HepG2 (cell line): ENCODE results near the gene GNAL. TPM values are rescaled to one million over a fixed set of nuclear protein-coding genes. Genes with fewer than 3 reads are reported as not detected.

Experiments
- HDAC2 ChIP-seq: sonication (generic); formaldehyde crosslinking; IDR thresholded peaks from 2 replicates; pipeline ENCODE4 v1.4.0; 2020; ENCODE audit warnings: missing genetic modification reagents
- KDM5A ChIP-seq: fragments of 200-600 bp; sonication (generic); IDR thresholded peaks from 2 replicates; pipeline ENCODE4 v1.7.0; 2018; ENCODE audit warnings: antibody characterized with exemption, mild to moderate bottlenecking, low read length, borderline replicate concordance
- SP5 ChIP-seq: IDR thresholded peaks from 2 replicates; pipeline ENCODE4 v1.6.1; 2016; ENCODE audit warnings: low read depth, borderline replicate concordance
- SRF ChIP-seq: IDR thresholded peaks from 2 replicates; pipeline ENCODE4 v1.6.1; 2011; ENCODE audit warnings: mild to moderate bottlenecking, low read depth, low read length, moderate library complexity
- ZNF563 ChIP-seq: sonication (generic); formaldehyde crosslinking; IDR thresholded peaks from 2 replicates; pipeline ENCODE4 v1.8.0; 2022; ENCODE audit warnings: mild to moderate bottlenecking, moderate library complexity, missing genetic modification reagents
- polyA plus RNA-seq, 8 experiments: library from polyadenylated mRNA; depleted of rRNA in 3 of 8; stranded (reverse) in 7 of 8; unstranded in 1 of 8; fragments of >200 nt; fragmentation: Illumina TruSeq in 4 of 8; extraction: Trizol in 4 of 8; gene quantifications; 2 replicates each; pipeline versions ENCODE4 v1.2.1 to v1.2.3, GENCODE V29; 2011 to 2016; ENCODE audit warnings: low read depth in 4 of 8, missing spikeins in 1 of 8, mixed read lengths in 1 of 8; ENCODE audit not compliant: insufficient read depth in 1 of 8
- total RNA-seq, 5 experiments: library from RNA; depleted of rRNA; stranded (reverse); fragments of >200 nt; fragmentation: Illumina TruSeq; extraction: Trizol; gene quantifications; 2 replicates each; pipeline ENCODE4 v1.2.3, GENCODE V29; 2016; ENCODE audit warnings: low read depth in 1 of 5
- TF ChIP-seq, protein P1 (sequence below): sonication (generic); formaldehyde crosslinking; IDR thresholded peaks from 2 replicates; pipeline ENCODE4 v1.4.0; 2020; ENCODE audit warnings: missing genetic modification reagents
- TF ChIP-seq, protein P2 (sequence below), 2 experiments: fragments of 450-650 bp in 1 of 2; sonication (generic) in 1 of 2; formaldehyde crosslinking in 1 of 2; IDR thresholded peaks; 2 replicates each; pipeline versions ENCODE4 v1.6.1 to v1.8.0; 2016 to 2022; ENCODE audit warnings: antibody characterized with exemption in 1 of 2, mild to moderate bottlenecking in 1 of 2, missing genetic modification reagents in 1 of 2
- TF ChIP-seq, protein P3 (sequence below): IDR thresholded peaks from 2 replicates; pipeline ENCODE4 v1.6.1; 2016; ENCODE audit warnings: missing compliant biosample characterization, missing genetic modification reagents, borderline replicate concordance
- TF ChIP-seq, protein P4 (sequence below): sonication (generic); formaldehyde crosslinking; IDR thresholded peaks from 2 replicates; pipeline ENCODE4 v1.8.0; 2022; ENCODE audit warnings: low read depth, missing genetic modification reagents
- TF ChIP-seq, protein P5 (sequence below): IDR thresholded peaks from 2 replicates; pipeline ENCODE4 v1.6.1; 2012; ENCODE audit warnings: low read length, improper control_type of control experiment
- TF ChIP-seq, protein P6 (sequence below): IDR thresholded peaks from 2 replicates; pipeline ENCODE4 v1.6.1; 2012; ENCODE audit warnings: inconsistent platforms

GNAL gene
- total and polyA plus RNA-seq, 2 of the 13 experiments (the other 11 are each of a cell fraction or from before 2014, with no cell fraction given): 0.87 to 1.4 TPM

DNA sequence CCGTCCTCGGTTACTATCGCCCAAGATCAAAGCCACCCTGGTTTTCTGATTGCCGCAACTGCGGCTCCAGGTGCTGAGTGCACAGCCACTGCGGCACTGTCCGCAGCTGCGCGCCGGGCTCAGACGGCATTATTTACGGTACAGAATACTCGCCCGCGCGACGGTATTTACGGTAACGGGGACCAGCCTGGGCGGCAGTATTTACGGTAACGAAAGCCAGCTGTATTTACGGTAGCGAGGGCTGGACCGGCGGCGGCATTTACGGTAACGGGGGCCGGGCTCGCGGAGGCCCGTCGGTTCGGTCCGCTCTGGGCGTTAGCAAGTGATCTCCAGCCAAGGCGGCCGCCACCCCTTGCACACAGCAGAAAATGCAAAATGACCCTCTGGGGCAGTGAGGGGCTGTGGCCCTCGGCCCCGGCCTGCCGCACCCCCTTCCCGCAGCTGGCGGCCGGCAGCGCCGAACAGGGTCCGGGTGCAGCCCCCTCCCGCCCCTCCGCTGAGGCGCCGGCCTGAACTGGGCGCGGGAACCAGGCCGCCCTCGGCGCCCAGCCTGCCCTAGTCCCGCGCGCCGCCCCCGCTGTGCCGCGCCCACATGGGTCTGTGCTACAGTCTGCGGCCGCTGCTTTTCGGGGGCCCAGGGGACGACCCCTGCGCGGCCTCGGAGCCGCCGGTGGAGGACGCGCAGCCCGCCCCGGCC, at the start of gene GNAL (continued):
- TF ChIP-seq, protein P1, sequence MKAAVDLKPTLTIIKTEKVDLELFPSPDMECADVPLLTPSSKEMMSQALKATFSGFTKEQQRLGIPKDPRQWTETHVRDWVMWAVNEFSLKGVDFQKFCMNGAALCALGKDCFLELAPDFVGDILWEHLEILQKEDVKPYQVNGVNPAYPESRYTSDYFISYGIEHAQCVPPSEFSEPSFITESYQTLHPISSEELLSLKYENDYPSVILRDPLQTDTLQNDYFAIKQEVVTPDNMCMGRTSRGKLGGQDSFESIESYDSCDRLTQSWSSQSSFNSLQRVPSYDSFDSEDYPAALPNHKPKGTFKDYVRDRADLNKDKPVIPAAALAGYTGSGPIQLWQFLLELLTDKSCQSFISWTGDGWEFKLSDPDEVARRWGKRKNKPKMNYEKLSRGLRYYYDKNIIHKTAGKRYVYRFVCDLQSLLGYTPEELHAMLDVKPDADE (CRISPR knock-in tag): no peak
- TF ChIP-seq HDAC2 (CRISPR knock-in tag) (0 out of 2 replicates have a peak, but pooled peaks have one; percentile 27), SRF (peak; percentile 94), SP5 (CRISPR knock-in tag) (no peak), KDM5A (no peak), ZNF563 (CRISPR knock-in tag) (no peak)
- TF ChIP-seq, protein P2, sequence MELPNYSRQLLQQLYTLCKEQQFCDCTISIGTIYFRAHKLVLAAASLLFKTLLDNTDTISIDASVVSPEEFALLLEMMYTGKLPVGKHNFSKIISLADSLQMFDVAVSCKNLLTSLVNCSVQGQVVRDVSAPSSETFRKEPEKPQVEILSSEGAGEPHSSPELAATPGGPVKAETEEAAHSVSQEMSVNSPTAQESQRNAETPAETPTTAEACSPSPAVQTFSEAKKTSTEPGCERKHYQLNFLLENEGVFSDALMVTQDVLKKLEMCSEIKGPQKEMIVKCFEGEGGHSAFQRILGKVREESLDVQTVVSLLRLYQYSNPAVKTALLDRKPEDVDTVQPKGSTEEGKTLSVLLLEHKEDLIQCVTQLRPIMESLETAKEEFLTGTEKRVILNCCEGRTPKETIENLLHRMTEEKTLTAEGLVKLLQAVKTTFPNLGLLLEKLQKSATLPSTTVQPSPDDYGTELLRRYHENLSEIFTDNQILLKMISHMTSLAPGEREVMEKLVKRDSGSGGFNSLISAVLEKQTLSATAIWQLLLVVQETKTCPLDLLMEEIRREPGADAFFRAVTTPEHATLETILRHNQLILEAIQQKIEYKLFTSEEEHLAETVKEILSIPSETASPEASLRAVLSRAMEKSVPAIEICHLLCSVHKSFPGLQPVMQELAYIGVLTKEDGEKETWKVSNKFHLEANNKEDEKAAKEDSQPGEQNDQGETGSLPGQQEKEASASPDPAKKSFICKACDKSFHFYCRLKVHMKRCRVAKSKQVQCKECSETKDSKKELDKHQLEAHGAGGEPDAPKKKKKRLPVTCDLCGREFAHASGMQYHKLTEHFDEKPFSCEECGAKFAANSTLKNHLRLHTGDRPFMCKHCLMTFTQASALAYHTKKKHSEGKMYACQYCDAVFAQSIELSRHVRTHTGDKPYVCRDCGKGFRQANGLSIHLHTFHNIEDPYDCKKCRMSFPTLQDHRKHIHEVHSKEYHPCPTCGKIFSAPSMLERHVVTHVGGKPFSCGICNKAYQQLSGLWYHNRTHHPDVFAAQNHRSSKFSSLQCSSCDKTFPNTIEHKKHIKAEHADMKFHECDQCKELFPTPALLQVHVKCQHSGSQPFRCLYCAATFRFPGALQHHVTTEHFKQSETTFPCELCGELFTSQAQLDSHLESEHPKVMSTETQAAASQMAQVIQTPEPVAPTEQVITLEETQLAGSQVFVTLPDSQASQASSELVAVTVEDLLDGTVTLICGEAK (IDR thresholded peaks at IDR 0.05): no peak
- TF ChIP-seq, protein P2 (CRISPR knock-in tag; IDR thresholded peaks at IDR 0.05): no peak
- TF ChIP-seq, protein P3, sequence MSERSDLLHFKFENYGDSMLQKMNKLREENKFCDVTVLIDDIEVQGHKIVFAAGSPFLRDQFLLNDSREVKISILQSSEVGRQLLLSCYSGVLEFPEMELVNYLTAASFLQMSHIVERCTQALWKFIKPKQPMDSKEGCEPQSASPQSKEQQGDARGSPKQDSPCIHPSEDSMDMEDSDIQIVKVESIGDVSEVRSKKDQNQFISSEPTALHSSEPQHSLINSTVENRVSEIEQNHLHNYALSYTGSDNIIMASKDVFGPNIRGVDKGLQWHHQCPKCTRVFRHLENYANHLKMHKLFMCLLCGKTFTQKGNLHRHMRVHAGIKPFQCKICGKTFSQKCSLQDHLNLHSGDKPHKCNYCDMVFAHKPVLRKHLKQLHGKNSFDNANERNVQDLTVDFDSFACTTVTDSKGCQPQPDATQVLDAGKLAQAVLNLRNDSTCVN (CRISPR knock-in tag): no peak
- TF ChIP-seq, protein P4, sequence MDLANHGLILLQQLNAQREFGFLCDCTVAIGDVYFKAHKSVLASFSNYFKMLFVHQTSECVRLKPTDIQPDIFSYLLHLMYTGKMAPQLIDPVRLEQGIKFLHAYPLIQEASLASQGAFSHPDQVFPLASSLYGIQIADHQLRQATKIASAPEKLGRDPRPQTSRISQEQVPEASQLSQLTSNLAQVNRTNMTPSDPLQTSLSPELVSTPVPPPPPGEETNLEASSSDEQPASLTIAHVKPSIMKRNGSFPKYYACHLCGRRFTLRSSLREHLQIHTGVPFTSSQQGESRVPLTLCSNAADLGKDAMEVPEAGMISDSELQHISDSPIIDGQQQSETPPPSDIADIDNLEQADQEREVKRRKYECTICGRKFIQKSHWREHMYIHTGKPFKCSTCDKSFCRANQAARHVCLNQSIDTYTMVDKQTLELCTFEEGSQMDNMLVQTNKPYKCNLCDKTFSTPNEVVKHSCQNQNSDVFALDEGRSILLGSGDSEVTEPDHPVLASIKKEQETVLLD (CRISPR knock-in tag): 0 out of 2 replicates have a peak, but pooled peaks have one; percentile 32
- TF ChIP-seq, protein P5, sequence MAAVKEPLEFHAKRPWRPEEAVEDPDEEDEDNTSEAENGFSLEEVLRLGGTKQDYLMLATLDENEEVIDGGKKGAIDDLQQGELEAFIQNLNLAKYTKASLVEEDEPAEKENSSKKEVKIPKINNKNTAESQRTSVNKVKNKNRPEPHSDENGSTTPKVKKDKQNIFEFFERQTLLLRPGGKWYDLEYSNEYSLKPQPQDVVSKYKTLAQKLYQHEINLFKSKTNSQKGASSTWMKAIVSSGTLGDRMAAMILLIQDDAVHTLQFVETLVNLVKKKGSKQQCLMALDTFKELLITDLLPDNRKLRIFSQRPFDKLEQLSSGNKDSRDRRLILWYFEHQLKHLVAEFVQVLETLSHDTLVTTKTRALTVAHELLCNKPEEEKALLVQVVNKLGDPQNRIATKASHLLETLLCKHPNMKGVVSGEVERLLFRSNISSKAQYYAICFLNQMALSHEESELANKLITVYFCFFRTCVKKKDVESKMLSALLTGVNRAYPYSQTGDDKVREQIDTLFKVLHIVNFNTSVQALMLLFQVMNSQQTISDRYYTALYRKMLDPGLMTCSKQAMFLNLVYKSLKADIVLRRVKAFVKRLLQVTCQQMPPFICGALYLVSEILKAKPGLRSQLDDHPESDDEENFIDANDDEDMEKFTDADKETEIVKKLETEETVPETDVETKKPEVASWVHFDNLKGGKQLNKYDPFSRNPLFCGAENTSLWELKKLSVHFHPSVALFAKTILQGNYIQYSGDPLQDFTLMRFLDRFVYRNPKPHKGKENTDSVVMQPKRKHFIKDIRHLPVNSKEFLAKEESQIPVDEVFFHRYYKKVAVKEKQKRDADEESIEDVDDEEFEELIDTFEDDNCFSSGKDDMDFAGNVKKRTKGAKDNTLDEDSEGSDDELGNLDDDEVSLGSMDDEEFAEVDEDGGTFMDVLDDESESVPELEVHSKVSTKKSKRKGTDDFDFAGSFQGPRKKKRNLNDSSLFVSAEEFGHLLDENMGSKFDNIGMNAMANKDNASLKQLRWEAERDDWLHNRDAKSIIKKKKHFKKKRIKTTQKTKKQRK: no peak
- TF ChIP-seq, protein P6, sequence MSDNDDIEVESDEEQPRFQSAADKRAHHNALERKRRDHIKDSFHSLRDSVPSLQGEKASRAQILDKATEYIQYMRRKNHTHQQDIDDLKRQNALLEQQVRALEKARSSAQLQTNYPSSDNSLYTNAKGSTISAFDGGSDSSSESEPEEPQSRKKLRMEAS: peak; percentile 41; the same call in 1 of the 2 replicates
